HEK293T (cell line): Measurements from ENCODE around the gene KRTAP1-4.

Experiments used
- CTBP1 ChIP-seq: fragments of 450-650 bp; IDR thresholded peaks from 2 replicates; pipeline ENCODE4 v1.6.1; 2016; ENCODE audit warnings: borderline replicate concordance
- FOXA1 ChIP-seq: fragments of 450-650 bp; IDR thresholded peaks from 2 replicates; pipeline ENCODE4 v1.6.1; 2016; ENCODE audit warnings: mild to moderate bottlenecking
- PKNOX1 ChIP-seq: fragments of 450-650 bp; IDR thresholded peaks from 2 replicates; pipeline ENCODE4 v1.6.1; 2016
- SP1 ChIP-seq: fragments of 450-650 bp; IDR thresholded peaks from 2 replicates; pipeline ENCODE4 v1.6.1; 2017
- SUZ12 ChIP-seq: fragments of 450-650 bp; IDR thresholded peaks from 2 replicates; pipeline ENCODE4 v1.6.1; 2016; ENCODE audit warnings: mild to moderate bottlenecking
- ZNF384 ChIP-seq: fragments of 450-650 bp; IDR thresholded peaks from 2 replicates; pipeline ENCODE4 v1.6.1; 2016

GRCh38 chr17:40997361-40997760 lies 32.6 kb downstream of the KRTAP1-4 start:
- TF ChIP-seq SUZ12 (no peak), ZNF384 (no peak), FOXA1 (no peak), SP1 (no peak), PKNOX1 (no peak), CTBP1 (no peak)
